Measurements from ENCODE around the gene CNNM4.

CNNM4 gene

DNA sequence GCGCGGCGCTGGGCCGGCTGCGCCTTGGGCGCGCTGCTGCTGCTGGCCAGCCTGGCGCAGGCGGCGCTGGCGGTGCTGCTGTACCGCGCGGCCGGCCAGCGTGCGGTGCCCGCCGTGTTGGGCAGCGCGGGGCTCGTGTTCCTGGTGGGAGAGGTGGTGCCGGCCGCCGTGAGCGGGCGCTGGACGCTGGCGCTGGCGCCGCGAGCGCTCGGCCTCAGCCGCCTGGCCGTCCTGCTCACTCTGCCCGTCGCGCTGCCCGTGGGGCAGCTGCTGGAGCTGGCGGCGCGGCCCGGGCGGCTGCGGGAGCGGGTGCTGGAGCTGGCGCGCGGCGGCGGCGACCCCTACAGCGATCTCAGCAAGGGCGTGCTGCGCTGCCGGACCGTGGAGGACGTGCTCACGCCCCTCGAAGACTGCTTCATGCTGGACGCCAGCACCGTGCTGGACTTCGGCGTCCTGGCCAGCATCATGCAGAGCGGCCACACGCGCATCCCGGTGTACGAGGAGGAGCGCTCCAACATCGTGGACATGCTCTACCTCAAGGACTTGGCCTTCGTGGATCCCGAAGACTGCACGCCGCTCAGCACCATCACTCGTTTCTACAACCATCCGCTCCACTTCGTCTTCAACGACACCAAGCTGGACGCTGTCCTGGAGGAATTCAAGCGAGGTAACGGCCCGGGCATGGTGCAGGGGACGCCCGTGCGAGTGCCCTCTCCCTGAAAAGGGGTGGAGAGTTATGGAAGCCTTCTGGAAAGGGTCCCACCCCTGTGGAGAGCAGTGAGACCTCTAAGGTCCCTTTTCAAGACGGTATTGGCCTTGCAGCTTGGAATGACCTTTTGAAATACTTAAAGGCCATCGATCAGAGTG is 56.4 kb downstream of the CNNM4 start:
- TF ChIP-seq, protein P1, sequence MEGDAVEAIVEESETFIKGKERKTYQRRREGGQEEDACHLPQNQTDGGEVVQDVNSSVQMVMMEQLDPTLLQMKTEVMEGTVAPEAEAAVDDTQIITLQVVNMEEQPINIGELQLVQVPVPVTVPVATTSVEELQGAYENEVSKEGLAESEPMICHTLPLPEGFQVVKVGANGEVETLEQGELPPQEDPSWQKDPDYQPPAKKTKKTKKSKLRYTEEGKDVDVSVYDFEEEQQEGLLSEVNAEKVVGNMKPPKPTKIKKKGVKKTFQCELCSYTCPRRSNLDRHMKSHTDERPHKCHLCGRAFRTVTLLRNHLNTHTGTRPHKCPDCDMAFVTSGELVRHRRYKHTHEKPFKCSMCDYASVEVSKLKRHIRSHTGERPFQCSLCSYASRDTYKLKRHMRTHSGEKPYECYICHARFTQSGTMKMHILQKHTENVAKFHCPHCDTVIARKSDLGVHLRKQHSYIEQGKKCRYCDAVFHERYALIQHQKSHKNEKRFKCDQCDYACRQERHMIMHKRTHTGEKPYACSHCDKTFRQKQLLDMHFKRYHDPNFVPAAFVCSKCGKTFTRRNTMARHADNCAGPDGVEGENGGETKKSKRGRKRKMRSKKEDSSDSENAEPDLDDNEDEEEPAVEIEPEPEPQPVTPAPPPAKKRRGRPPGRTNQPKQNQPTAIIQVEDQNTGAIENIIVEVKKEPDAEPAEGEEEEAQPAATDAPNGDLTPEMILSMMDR (IDR thresholded peaks at IDR 0.05; ENCODE audit: low read depth, low read length): no peak
- no peak for DNase-seq (ENCODE audit: extremely low read depth, low read depth)

DNA sequence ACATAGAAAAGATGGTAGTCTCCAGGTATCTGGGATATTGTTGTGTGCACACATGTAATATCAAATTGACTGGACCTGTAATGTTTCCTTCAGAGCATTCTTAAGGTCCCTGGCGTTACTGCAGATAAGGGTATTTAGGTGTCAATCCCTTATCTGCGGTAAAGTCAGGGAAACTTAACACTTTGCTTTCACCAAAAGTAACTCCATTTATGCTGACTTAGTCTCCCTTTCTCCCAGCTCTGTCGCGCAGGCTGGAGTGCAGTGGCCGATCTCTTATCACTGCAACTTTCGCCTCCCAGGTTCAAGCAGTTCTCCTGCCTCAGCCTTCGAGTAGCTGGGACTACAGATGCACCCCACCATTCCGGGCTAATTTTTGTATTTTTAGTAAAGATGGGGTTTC is 57.2 kb downstream of the CNNM4 start:
- DNase-seq (ENCODE audit: extremely low read depth, low read depth): no peak
- TF ChIP-seq, protein P1 (IDR thresholded peaks at IDR 0.05; ENCODE audit: low read depth, low read length): no peak

DNA sequence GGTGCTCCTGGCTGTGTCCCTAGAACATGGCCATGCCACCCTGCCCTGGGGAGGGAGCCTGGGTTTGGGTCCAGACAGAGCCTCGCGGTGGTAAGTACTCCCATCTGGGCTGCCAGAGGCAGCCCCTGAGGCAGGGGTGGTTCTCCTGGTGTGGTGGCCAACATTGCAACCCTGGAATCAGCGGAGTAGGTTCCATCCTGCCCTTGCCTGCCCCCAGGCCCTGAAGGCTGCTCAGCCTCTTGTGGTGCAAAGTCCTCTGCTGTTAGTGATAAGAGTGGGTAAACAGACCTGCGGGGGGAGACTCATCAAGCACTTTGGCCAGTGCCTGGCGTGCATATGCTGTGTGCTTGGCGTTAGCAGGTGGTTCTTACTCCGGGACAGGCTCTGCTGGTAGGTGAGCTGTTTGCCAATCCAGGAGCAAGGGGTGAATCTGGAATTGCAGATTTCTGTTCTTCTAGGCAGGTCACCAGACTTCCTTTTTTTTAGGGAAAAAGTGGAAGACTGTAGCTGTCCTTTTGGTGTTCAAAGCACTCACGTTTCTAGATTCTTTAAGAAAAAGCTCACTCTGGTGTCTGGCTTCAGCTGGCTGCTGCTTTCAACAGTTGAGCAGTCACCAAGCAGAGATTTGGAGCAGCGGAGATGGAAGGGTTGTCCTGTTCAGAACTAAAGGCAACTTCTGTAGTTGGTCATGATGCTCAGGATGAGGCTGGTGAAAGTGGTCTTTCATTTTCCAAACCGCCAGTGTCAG is 58.6 kb downstream of the CNNM4 start:
- TF ChIP-seq, protein P1 (IDR thresholded peaks at IDR 0.05; ENCODE audit: low read depth, low read length): no peak
- DNase-seq (ENCODE audit: extremely low read depth, low read depth): no peak

DNA sequence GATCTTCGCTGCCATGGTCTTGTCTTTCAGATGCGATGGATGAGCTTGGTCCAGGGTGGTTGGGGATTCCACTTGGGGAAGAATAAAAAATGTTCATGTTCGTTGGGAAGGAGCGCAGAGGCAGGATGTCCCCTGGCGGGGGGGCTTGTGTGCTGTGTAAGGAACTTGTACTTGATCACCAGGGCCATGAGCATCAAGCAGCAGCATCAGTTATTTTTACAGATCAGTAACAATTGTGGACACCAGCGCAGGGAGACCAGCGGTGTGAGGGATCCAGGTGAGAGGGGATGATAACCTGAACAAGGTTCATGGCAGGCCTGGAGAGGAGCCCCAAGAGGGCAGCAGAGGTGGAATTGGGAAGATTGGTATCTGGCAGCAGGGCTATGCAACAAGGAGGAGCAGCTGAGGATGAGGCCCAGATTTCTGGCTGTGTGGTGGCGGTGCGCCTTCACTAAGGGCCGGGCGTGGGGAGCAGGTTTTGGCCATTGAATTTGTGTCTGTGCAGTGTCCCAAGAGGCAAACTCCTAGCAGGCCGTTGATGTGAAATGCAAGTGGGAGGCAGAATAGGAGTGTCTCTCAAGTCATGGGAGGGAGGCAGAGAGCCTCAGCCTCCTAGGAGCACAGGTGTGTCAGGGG is 59.3 kb downstream of the CNNM4 start:
- DNase-seq (ENCODE audit: extremely low read depth, low read depth): no peak
- TF ChIP-seq, protein P1 (IDR thresholded peaks at IDR 0.05; ENCODE audit: low read depth, low read length): no peak

DNA sequence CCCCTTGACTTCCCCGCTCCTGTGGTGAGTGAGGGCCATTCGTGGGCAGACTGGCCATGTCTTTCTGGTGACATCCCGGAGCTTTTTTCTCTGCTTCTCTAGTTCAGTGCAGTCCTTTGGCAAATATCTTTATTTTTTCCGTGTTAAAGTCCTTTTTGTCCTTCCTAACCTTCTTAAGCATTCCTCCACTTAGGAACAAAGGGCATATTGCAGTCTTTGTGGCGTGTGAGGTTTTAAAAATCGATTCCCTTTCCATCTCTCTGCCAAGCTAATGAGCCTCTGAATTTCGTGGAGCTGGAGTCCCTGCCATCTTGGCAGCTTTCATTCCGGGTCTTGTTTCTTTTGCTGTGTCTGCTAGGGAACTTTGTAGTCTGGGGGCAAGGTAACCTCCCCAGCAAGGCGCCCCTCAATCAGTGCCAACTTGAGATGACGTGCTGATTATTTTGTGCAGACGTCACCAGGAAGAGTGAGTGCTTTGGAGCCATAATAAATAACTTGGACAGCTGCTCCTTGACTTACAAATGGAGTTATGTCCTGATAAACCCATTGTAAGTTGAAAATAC is 60.5 kb downstream of the CNNM4 start:
- DNase-seq (ENCODE audit: extremely low read depth, low read depth): no peak
- TF ChIP-seq, protein P1 (IDR thresholded peaks at IDR 0.05; ENCODE audit: low read depth, low read length): no peak

DNA sequence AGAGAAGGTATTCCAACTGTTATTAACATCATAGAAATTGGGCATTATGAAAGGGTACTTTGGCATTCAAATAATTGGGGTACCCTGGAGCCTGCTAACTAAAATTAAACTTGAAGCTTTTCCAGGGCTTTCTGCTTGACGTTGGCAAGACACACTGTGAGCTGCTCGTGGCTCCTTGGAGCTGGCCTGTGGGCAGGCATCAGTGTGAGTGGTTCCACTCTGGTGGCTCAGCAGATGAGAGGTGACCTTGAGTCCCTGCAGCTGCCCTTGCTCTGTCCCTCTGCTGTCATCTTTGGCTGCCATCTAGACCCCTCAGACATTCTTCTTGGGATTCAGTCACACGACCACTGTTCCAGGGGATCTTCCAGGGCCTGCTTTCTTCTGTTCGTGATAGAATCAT is 62.1 kb downstream of the CNNM4 start:
- DNase-seq (ENCODE audit: extremely low read depth, low read depth): no peak
- TF ChIP-seq, protein P1 (IDR thresholded peaks at IDR 0.05; ENCODE audit: low read depth, low read length): no peak

Measured in AG09319 (cell line).